Vagina (tissue), 2 donors: ENCODE data around the gene SAE1. TPM values are rescaled to one million over a fixed set of nuclear protein-coding genes. Genes with fewer than 3 reads are reported as not detected.

Source experiments
- DNase-seq, 2 donors: peaks; one replicate each; pipeline ENCODE4 v3.0.0-alpha.2; 2017; ENCODE audit errors: extremely low spot score in 2 of 2
- H3K27ac ChIP-seq: fragments of 200-600 bp; sonication (generic); one replicate; pipeline ENCODE4 v1.5.1; 2019
- H3K27me3 ChIP-seq: fragments of 200-600 bp; sonication (generic); one replicate; pipeline ENCODE4 v1.5.1; 2019
- H3K36me3 ChIP-seq, 2 donors: fragments of 200-600 bp; sonication (generic); one replicate each; pipeline ENCODE4 v1.5.1; 2017 to 2019
- H3K4me1 ChIP-seq: fragments of 200-600 bp; sonication (generic); one replicate; pipeline ENCODE4 v1.5.1; 2019
- H3K4me3 ChIP-seq, 2 donors: fragments of 200-600 bp; sonication (generic); 1 replicate in 1 of 2; 2 replicates in 1 of 2; pipeline ENCODE4 v1.5.1; 2016 to 2019
- H3K9me3 ChIP-seq: fragments of 200-600 bp; sonication (generic); one replicate; pipeline ENCODE4 v1.5.1; 2019
- POLR2A ChIP-seq, 2 donors: fragments of 450-650 bp; IDR thresholded peaks; one replicate each; pipeline ENCODE4 v1.6.1; 2017; ENCODE audit warnings: antibody characterized with exemption in 2 of 2, mild to moderate bottlenecking in 2 of 2, moderate library complexity in 2 of 2
- POLR2AphosphoS5 ChIP-seq, 2 donors: sonication (generic); formaldehyde crosslinking; IDR thresholded peaks; one replicate each; pipeline ENCODE4 v1.9.0; 2017; ENCODE audit warnings: antibody characterized with exemption in 2 of 2, mild to moderate bottlenecking in 2 of 2, low read depth in 1 of 2; ENCODE audit not compliant: insufficient read depth in 1 of 2
- intact Hi-C: fragments of 100-400 bp; cut with DNase I; formaldehyde crosslinking; loops from one replicate; pipeline ENCODE4 v1.15.1; 2023
- total RNA-seq: library from RNA; depleted of rRNA; stranded (reverse); fragments of >200 nt; gene quantifications from one replicate; pipeline ENCODE4 v1.2.3, GENCODE V29; 2016
- TF ChIP-seq, protein P1 (sequence below), 3 experiments: fragments of 450-650 bp in 2 of 3; fragments of 200-600 bp in 1 of 3; sonication (generic) in 1 of 3; IDR thresholded peaks; one replicate each; pipeline ENCODE4 v1.5.1; 2017 to 2019; ENCODE audit warnings: antibody characterized with exemption in 3 of 3, mild to moderate bottlenecking in 2 of 3, moderate library complexity in 2 of 3

SAE1 gene
- total RNA-seq, 1 donor from 2014 or later = 32.7 TPM

- DNase-seq = no peak
- Histone ChIP-seq H3K27ac (peak overlapping the region; percentile 33), H3K27me3 (no peaks in the 10 kb centered on the region), H3K36me3 (peaks cover 0 to 49% of the 10 kb centered on the region in 2 donors), H3K9me3 (no peaks in the 10 kb centered on the region), H3K4me3 (no peak overlapping the region), H3K4me1 (peaks cover 24% of the 10 kb centered on the region)
- TF ChIP-seq POLR2A (IDR thresholded peaks at IDR 0.05) = no peak
- no peak for TF ChIP-seq POLR2AphosphoS5 (IDR thresholded peaks at IDR 0.05; ENCODE audit: insufficient read depth in 1 of 2, low read depth in 1 of 2)
- TF ChIP-seq, protein P1, sequence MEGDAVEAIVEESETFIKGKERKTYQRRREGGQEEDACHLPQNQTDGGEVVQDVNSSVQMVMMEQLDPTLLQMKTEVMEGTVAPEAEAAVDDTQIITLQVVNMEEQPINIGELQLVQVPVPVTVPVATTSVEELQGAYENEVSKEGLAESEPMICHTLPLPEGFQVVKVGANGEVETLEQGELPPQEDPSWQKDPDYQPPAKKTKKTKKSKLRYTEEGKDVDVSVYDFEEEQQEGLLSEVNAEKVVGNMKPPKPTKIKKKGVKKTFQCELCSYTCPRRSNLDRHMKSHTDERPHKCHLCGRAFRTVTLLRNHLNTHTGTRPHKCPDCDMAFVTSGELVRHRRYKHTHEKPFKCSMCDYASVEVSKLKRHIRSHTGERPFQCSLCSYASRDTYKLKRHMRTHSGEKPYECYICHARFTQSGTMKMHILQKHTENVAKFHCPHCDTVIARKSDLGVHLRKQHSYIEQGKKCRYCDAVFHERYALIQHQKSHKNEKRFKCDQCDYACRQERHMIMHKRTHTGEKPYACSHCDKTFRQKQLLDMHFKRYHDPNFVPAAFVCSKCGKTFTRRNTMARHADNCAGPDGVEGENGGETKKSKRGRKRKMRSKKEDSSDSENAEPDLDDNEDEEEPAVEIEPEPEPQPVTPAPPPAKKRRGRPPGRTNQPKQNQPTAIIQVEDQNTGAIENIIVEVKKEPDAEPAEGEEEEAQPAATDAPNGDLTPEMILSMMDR (IDR thresholded peaks at IDR 0.05) = no peak
- intact Hi-C loops = no loop called here
Measured at GRCh38 chr19:47172666-47173455, 42.2 kb downstream of the SAE1 start.

DNA sequence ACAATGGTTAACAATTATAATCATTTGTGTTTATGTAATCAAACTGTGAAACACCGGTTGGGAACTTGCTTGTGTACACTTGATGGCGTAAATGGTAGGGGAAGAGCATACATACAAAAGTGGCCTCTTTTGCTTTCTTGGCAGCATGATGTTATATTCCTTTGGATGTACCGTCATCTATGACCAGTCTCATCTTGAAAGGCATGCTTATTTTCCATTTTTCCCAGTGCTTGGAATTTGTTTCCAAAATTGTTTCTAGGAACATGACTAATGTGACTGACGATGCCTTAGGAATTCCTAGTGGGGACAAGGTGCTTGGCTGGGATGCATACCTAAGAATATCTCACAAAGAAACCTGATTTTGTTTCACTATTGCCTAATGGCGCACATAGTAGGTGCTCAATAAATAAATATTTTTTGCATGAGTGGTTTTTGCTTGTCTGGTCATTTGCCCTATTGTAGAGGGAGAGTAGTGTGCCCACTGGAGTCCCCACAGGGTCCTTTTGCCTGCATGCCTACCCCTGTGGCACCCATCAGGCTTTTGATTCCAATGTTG lies 45.5 kb downstream of the SAE1 start:
- Histone ChIP-seq H3K4me1 (peaks cover 25% of the 10 kb centered on the region), H3K36me3 (peaks cover 0 to 19% of the 10 kb centered on the region in 2 donors), H3K9me3 (no peaks in the 10 kb centered on the region), H3K4me3 (no peak overlapping the region), H3K27me3 (no peaks in the 10 kb centered on the region), H3K27ac (peak overlapping the region; percentile 68)
- DNase-seq = no peak
- intact Hi-C loops = no loop called here
- TF ChIP-seq, protein P1 (IDR thresholded peaks at IDR 0.05) = no peak
- no peak for TF ChIP-seq POLR2AphosphoS5 (IDR thresholded peaks at IDR 0.05; ENCODE audit: insufficient read depth in 1 of 2, low read depth in 1 of 2)
- TF ChIP-seq POLR2A (IDR thresholded peaks at IDR 0.05) = no peak

GRCh38 chr19:47176627-47177090 lies 46.0 kb downstream of the SAE1 start:
- intact Hi-C loops = no loop called here

GRCh38 chr19:47179653-47180310 lies 49.1 kb downstream of the SAE1 start:
- no peak overlapping the region for H3K27ac ChIP-seq
- no peak for DNase-seq
- TF ChIP-seq, protein P1 (IDR thresholded peaks at IDR 0.05) = no peak
- TF ChIP-seq POLR2AphosphoS5 (IDR thresholded peaks at IDR 0.05; ENCODE audit: insufficient read depth in 1 of 2, low read depth in 1 of 2) (no peak), POLR2A (IDR thresholded peaks at IDR 0.05) (no peak)
- no peak overlapping the region for H3K4me3 ChIP-seq
- H3K4me1 ChIP-seq = peaks cover 31% of the 10 kb centered on the region
- intact Hi-C loops = no loop called here
- H3K36me3 ChIP-seq = peaks cover 0 to 7% of the 10 kb centered on the region in 2 donors
- no peaks in the 10 kb centered on the region for H3K27me3 ChIP-seq
- H3K9me3 ChIP-seq = no peaks in the 10 kb centered on the region

More at GRCh38 chr19:47176627-47177090, 46.0 kb downstream of the SAE1 start:
- DNase-seq = no peak
- Histone ChIP-seq H3K9me3 (no peaks in the 10 kb centered on the region), H3K27ac (peak overlapping the region; percentile 68), H3K36me3 (peaks cover 0 to 16% of the 10 kb centered on the region in 2 donors), H3K4me3 (no peak overlapping the region), H3K4me1 (peaks cover 25% of the 10 kb centered on the region), H3K27me3 (no peaks in the 10 kb centered on the region)
- peak in 1 of 2 donors; percentile 85 for TF ChIP-seq POLR2AphosphoS5 (IDR thresholded peaks at IDR 0.05; ENCODE audit: insufficient read depth in 1 of 2, low read depth in 1 of 2)
- TF ChIP-seq, protein P1 (IDR thresholded peaks at IDR 0.05) = no peak
